Ishikawa (cell line): ENCODE measurements around the gene ZNHIT1.

Source experiments
- CREB1 ChIP-seq: IDR thresholded peaks from 2 replicates; pipeline ENCODE4 v1.6.1; 2012; ENCODE audit warnings: low read depth
- FOXM1 ChIP-seq: IDR thresholded peaks from 2 replicates; pipeline ENCODE4 v1.6.1; 2012; ENCODE audit warnings: low read depth, borderline replicate concordance
- RAD21 ChIP-seq: IDR thresholded peaks from 2 replicates; pipeline ENCODE4 v1.6.1; 2012; ENCODE audit warnings: low read depth
- TAF1 ChIP-seq: IDR thresholded peaks from 2 replicates; pipeline ENCODE4 v1.6.1; 2012; ENCODE audit warnings: low read depth, mild to moderate bottlenecking
- USF1 ChIP-seq: IDR thresholded peaks from 2 replicates; pipeline ENCODE4 v1.6.1; 2012

GRCh38 chr7:101223528-101223927, 5.6 kb downstream of the ZNHIT1 start:
- TF ChIP-seq CREB1 (no peak), TAF1 (no peak), RAD21 (no peak), FOXM1 (no peak), USF1 (no peak)
